Measurements from ENCODE around the gene SLC2A13.

SLC2A13 gene

GRCh38 chr12:40065636-40066035, 40.2 kb downstream of the SLC2A13 start:
- Histone ChIP-seq H3F3A (ENCODE audit: insufficient read depth) (no peaks in the 10 kb centered on the region), H3K9me2 (replicated peaks; ENCODE audit: insufficient read depth, low read length) (no peaks in the 10 kb centered on the region), H3K36me3 (ENCODE audit: low read length) (no peaks in the 10 kb centered on the region), H3K4me2 (ENCODE audit: low read depth, low read length, poor library complexity, severe bottlenecking) (no peak overlapping the region), H3K9me3 (ENCODE audit: insufficient read depth, low read length) (no peaks in the 10 kb centered on the region), H2AFZ (ENCODE audit: low read depth, low read length, severe bottlenecking) (no peak overlapping the region), H4K20me1 (ENCODE audit: low read depth, low read length) (no peaks in the 10 kb centered on the region), H3K4me3 (ENCODE audit: insufficient read depth, low read length, poor library complexity, severe bottlenecking) (no peak overlapping the region), H3K27me3 (ENCODE audit: low read length) (no peaks in the 10 kb centered on the region), H3K27ac (ENCODE audit: low read depth, low read length) (no peak overlapping the region), H3K79me2 (ENCODE audit: insufficient read depth, low read length) (no peaks in the 10 kb centered on the region), H3K9ac (ENCODE audit: low read length) (no peak overlapping the region)
- no peak for TF ChIP-seq CTCF (IDR thresholded peaks at IDR 0.05; ENCODE audit: insufficient read depth, low read length, poor library complexity, severe bottlenecking)
- no peak for TF ChIP-seq EZH2phosphoT487 (conservative IDR thresholded peaks at IDR 0.05; ENCODE audit: low read length)

- Histone ChIP-seq H3F3A (ENCODE audit: insufficient read depth) (no peaks in the 10 kb centered on the region), H3K36me3 (ENCODE audit: low read length) (no peaks in the 10 kb centered on the region), H3K27me3 (ENCODE audit: low read length) (no peaks in the 10 kb centered on the region), H3K9ac (ENCODE audit: low read length) (no peak overlapping the region), H3K9me3 (ENCODE audit: insufficient read depth, low read length) (no peaks in the 10 kb centered on the region), H3K27ac (ENCODE audit: low read depth, low read length) (no peak overlapping the region), H2AFZ (ENCODE audit: low read depth, low read length, severe bottlenecking) (no peak overlapping the region), H4K20me1 (ENCODE audit: low read depth, low read length) (no peaks in the 10 kb centered on the region), H3K79me2 (ENCODE audit: insufficient read depth, low read length) (no peaks in the 10 kb centered on the region), H3K9me2 (replicated peaks; ENCODE audit: insufficient read depth, low read length) (no peaks in the 10 kb centered on the region), H3K4me2 (ENCODE audit: low read depth, low read length, poor library complexity, severe bottlenecking) (no peak overlapping the region), H3K4me3 (ENCODE audit: insufficient read depth, low read length, poor library complexity, severe bottlenecking) (no peak overlapping the region)
- TF ChIP-seq CTCF (IDR thresholded peaks at IDR 0.05; ENCODE audit: insufficient read depth, low read length, poor library complexity, severe bottlenecking) (no peak), EZH2phosphoT487 (conservative IDR thresholded peaks at IDR 0.05; ENCODE audit: low read length) (no peak)
Measured at GRCh38 chr12:40063414-40063813, 42.5 kb downstream of the SLC2A13 start.

GRCh38 chr12:40058721-40059190, 47.1 kb downstream of the SLC2A13 start:
- Histone ChIP-seq H3K9ac (ENCODE audit: low read length) (no peak overlapping the region), H3K9me3 (ENCODE audit: insufficient read depth, low read length) (no peaks in the 10 kb centered on the region), H3K79me2 (ENCODE audit: insufficient read depth, low read length) (no peaks in the 10 kb centered on the region), H3K4me3 (ENCODE audit: insufficient read depth, low read length, poor library complexity, severe bottlenecking) (no peak overlapping the region), H3F3A (ENCODE audit: insufficient read depth) (no peaks in the 10 kb centered on the region), H3K4me2 (ENCODE audit: low read depth, low read length, poor library complexity, severe bottlenecking) (no peak overlapping the region), H3K27ac (ENCODE audit: low read depth, low read length) (no peak overlapping the region), H3K9me2 (replicated peaks; ENCODE audit: insufficient read depth, low read length) (no peaks in the 10 kb centered on the region), H3K27me3 (ENCODE audit: low read length) (no peaks in the 10 kb centered on the region), H2AFZ (ENCODE audit: low read depth, low read length, severe bottlenecking) (no peak overlapping the region), H4K20me1 (ENCODE audit: low read depth, low read length) (no peaks in the 10 kb centered on the region), H3K36me3 (ENCODE audit: low read length) (no peaks in the 10 kb centered on the region)
- no peak for TF ChIP-seq EZH2phosphoT487 (conservative IDR thresholded peaks at IDR 0.05; ENCODE audit: low read length)
- no peak for TF ChIP-seq CTCF (IDR thresholded peaks at IDR 0.05; ENCODE audit: insufficient read depth, low read length, poor library complexity, severe bottlenecking)
